ENCODE results near the gene PRMT2.

Gene PRMT2

GRCh38 chr21:46643379-46644177 is 8.1 kb downstream of the PRMT2 start:
- Mint-ChIP-seq H3K4me3 (no peak overlapping the region), H3K27ac (no peak overlapping the region), H3K27me3 (no peaks in the 10 kb centered on the region), H3K9me3 (no peaks in the 10 kb centered on the region), H3K36me3 (ENCODE audit: low read depth) (peaks cover 58% of the 10 kb centered on the region), H3K4me1 (peaks cover 44% of the 10 kb centered on the region)
- DNase-seq (no peak), ATAC-seq (no peak)

GRCh38 chr21:46645840-46646239 is 10.4 kb downstream of the PRMT2 start:
- no peak for ATAC-seq
- Mint-ChIP-seq H3K27ac (no peak overlapping the region), H3K4me3 (no peak overlapping the region), H3K9me3 (no peaks in the 10 kb centered on the region), H3K4me1 (peaks cover 25% of the 10 kb centered on the region), H3K27me3 (no peaks in the 10 kb centered on the region), H3K36me3 (ENCODE audit: low read depth) (peaks cover 62% of the 10 kb centered on the region)
- no peak for DNase-seq

GRCh38 chr21:46646541-46647154 is 11.2 kb downstream of the PRMT2 start:
- DNase-seq (no peak), ATAC-seq (no peak)
- peaks cover 62% of the 10 kb centered on the region for H3K36me3 Mint-ChIP-seq (ENCODE audit: low read depth)
- H3K27ac Mint-ChIP-seq = peak overlapping the region; percentile 68
- no peaks in the 10 kb centered on the region for H3K27me3 Mint-ChIP-seq
- H3K4me1 Mint-ChIP-seq = peaks cover 22% of the 10 kb centered on the region
- H3K4me3 Mint-ChIP-seq = no peak overlapping the region
- H3K9me3 Mint-ChIP-seq = no peaks in the 10 kb centered on the region

- Mint-ChIP-seq H3K36me3 (ENCODE audit: low read depth) (peaks cover 79% of the 10 kb centered on the region), H3K27ac (no peak overlapping the region), H3K9me3 (peaks cover 7% of the 10 kb centered on the region)
Observed at GRCh38 chr21:46648539-46648938, 13.1 kb downstream of the PRMT2 start.

GRCh38 chr21:46649356-46649755 is 13.9 kb downstream of the PRMT2 start:
- Mint-ChIP-seq H3K4me3 (no peak overlapping the region), H3K4me1 (peaks cover 20% of the 10 kb centered on the region), H3K27ac (no peak overlapping the region), H3K27me3 (no peaks in the 10 kb centered on the region), H3K9me3 (peaks cover 15% of the 10 kb centered on the region), H3K36me3 (ENCODE audit: low read depth) (peaks cover 81% of the 10 kb centered on the region)
- no peak for ATAC-seq
- no peak for DNase-seq

More at GRCh38 chr21:46648539-46648938, 13.1 kb downstream of the PRMT2 start:
- ATAC-seq = peak; percentile 9
- no peak for DNase-seq
- no peak overlapping the region for H3K4me3 Mint-ChIP-seq
- peaks cover 20% of the 10 kb centered on the region for H3K4me1 Mint-ChIP-seq
- H3K27me3 Mint-ChIP-seq = no peaks in the 10 kb centered on the region

GRCh38 chr21:46650476-46651098 is 15.1 kb downstream of the PRMT2 start:
- no peak for DNase-seq
- ATAC-seq = no peak
- Mint-ChIP-seq H3K4me3 (no peak overlapping the region), H3K36me3 (ENCODE audit: low read depth) (peaks cover 84% of the 10 kb centered on the region), H3K27me3 (no peaks in the 10 kb centered on the region), H3K27ac (no peak overlapping the region), H3K4me1 (peaks cover 20% of the 10 kb centered on the region), H3K9me3 (peaks cover 24% of the 10 kb centered on the region)

- H3K9me3 Mint-ChIP-seq = peaks cover 29% of the 10 kb centered on the region
- peaks cover 84% of the 10 kb centered on the region for H3K36me3 Mint-ChIP-seq (ENCODE audit: low read depth)
- DNase-seq (no peak), ATAC-seq (no peak)
- H3K27me3 Mint-ChIP-seq = no peaks in the 10 kb centered on the region
- H3K27ac Mint-ChIP-seq = no peak overlapping the region
- no peak overlapping the region for H3K4me3 Mint-ChIP-seq
- peaks cover 16% of the 10 kb centered on the region for H3K4me1 Mint-ChIP-seq
Observed at GRCh38 chr21:46651121-46651520, 15.6 kb downstream of the PRMT2 start.

GRCh38 chr21:46655230-46655629 is 19.8 kb downstream of the PRMT2 start:
- ATAC-seq (no peak), DNase-seq (no peak)
- H3K4me3 Mint-ChIP-seq = no peak overlapping the region
- peaks cover 6% of the 10 kb centered on the region for H3K4me1 Mint-ChIP-seq
- no peak overlapping the region for H3K27ac Mint-ChIP-seq
- H3K9me3 Mint-ChIP-seq = peaks cover 36% of the 10 kb centered on the region
- H3K36me3 Mint-ChIP-seq (ENCODE audit: low read depth) = peaks cover 70% of the 10 kb centered on the region
- H3K27me3 Mint-ChIP-seq = no peaks in the 10 kb centered on the region

- no peak for DNase-seq
- Mint-ChIP-seq H3K4me1 (peaks cover 14% of the 10 kb centered on the region), H3K36me3 (ENCODE audit: low read depth) (peaks cover 59% of the 10 kb centered on the region), H3K27ac (no peak overlapping the region), H3K9me3 (peaks cover 36% of the 10 kb centered on the region), H3K4me3 (no peak overlapping the region), H3K27me3 (no peaks in the 10 kb centered on the region)
- no peak for ATAC-seq
Observed at GRCh38 chr21:46656820-46657219, 21.3 kb downstream of the PRMT2 start.

GRCh38 chr21:46660505-46660904 is 25.0 kb downstream of the PRMT2 start:
- peaks cover 22% of the 10 kb centered on the region for H3K36me3 Mint-ChIP-seq (ENCODE audit: low read depth)
- peak; percentile 93 for ATAC-seq
- peaks cover 15% of the 10 kb centered on the region for H3K4me1 Mint-ChIP-seq
- H3K4me3 Mint-ChIP-seq = peak overlapping the region; percentile 52
- H3K27ac Mint-ChIP-seq = peak overlapping the region; percentile 78
- no peaks in the 10 kb centered on the region for H3K27me3 Mint-ChIP-seq
- H3K9me3 Mint-ChIP-seq = peaks cover 13% of the 10 kb centered on the region
- peak; percentile 55 for DNase-seq

- ATAC-seq (peak; percentile 26), DNase-seq (peak; percentile 65)
Observed at GRCh38 chr21:46661211-46661625, 25.7 kb downstream of the PRMT2 start.

GRCh38 chr21:46661642-46662366 is 26.3 kb downstream of the PRMT2 start:
- H3K4me3 Mint-ChIP-seq = peak overlapping the region; percentile 52
- no peak for ATAC-seq

More at GRCh38 chr21:46661211-46661625, 25.7 kb downstream of the PRMT2 start:
- no peaks in the 10 kb centered on the region for H3K27me3 Mint-ChIP-seq
- peaks cover 21% of the 10 kb centered on the region for H3K4me1 Mint-ChIP-seq
- peak overlapping the region; percentile 78 for H3K27ac Mint-ChIP-seq
- peaks cover 6% of the 10 kb centered on the region for H3K9me3 Mint-ChIP-seq
- H3K4me3 Mint-ChIP-seq = peak overlapping the region; percentile 52
- H3K36me3 Mint-ChIP-seq (ENCODE audit: low read depth) = peaks cover 15% of the 10 kb centered on the region

GRCh38 chr21:46662367-46662654 is 26.8 kb downstream of the PRMT2 start:
- ATAC-seq = no peak
- H3K4me3 Mint-ChIP-seq = no peak overlapping the region
- no peaks in the 10 kb centered on the region for H3K27me3 Mint-ChIP-seq
- no peak for DNase-seq
- peaks cover 5% of the 10 kb centered on the region for H3K36me3 Mint-ChIP-seq (ENCODE audit: low read depth)
- H3K27ac Mint-ChIP-seq = no peak overlapping the region
- H3K9me3 Mint-ChIP-seq = no peaks in the 10 kb centered on the region
- H3K4me1 Mint-ChIP-seq = peaks cover 21% of the 10 kb centered on the region

More at GRCh38 chr21:46661642-46662366, 26.3 kb downstream of the PRMT2 start:
- H3K36me3 Mint-ChIP-seq (ENCODE audit: low read depth) = peaks cover 9% of the 10 kb centered on the region
- H3K27ac Mint-ChIP-seq = no peak overlapping the region
- DNase-seq = no peak
- no peaks in the 10 kb centered on the region for H3K9me3 Mint-ChIP-seq
- H3K27me3 Mint-ChIP-seq = no peaks in the 10 kb centered on the region
- peaks cover 21% of the 10 kb centered on the region for H3K4me1 Mint-ChIP-seq

GRCh38 chr21:46662765-46663500 is 27.5 kb downstream of the PRMT2 start:
- no peaks in the 10 kb centered on the region for H3K27me3 Mint-ChIP-seq
- H3K36me3 Mint-ChIP-seq (ENCODE audit: low read depth) = peaks cover 2% of the 10 kb centered on the region
- H3K4me3 Mint-ChIP-seq = no peak overlapping the region
- DNase-seq (no peak), ATAC-seq (no peak)
- peak overlapping the region; percentile 12 for H3K27ac Mint-ChIP-seq
- no peaks in the 10 kb centered on the region for H3K9me3 Mint-ChIP-seq
- peaks cover 24% of the 10 kb centered on the region for H3K4me1 Mint-ChIP-seq

Data from activated naive CD8-positive, alpha-beta T cell treated with anti-CD3 and anti-CD28 coated beads, Interleukin-2, amount 50 U/mL, for 24 hours (primary cell).